Motor neuron (in vitro differentiated cells): ENCODE measurements around the gene SAA1. TPM values are rescaled to one million over a fixed set of nuclear protein-coding genes. Genes with fewer than 3 reads are reported as not detected.

Experiments used
- total RNA-seq, 8 experiments: library from RNA; unstranded; fragments of 300-600 nt; gene quantifications; 2 replicates each; pipeline versions ENCODE4 v1.2.3 to v1.2.4, GENCODE V29; 2022

The SAA1 gene
- total RNA-seq, 8 experiments from 2014 or later, result 1.7 TPM; not detected in 7

Other genes starting within 250 kb of the SAA1 start
- 1 to 10 TPM in 1 of 8 experiments, under 1 TPM in 7; 0.15 to 1.4 (median 0.47) TPM for gene TPH1, start 220.0 kb upstream of the SAA1 start, total RNA-seq
- 10 to 100 TPM in 7 of 8 experiments, 1 to 10 TPM in 1; 7.5 to 36.2 (median 27.3) TPM for gene SAAL1, start 160.2 kb upstream of the SAA1 start, total RNA-seq
- gene MRGPRX3, start 133.7 kb upstream of the SAA1 start, total RNA-seq, result under 1 TPM in 2 of 8 experiments, not detected in 6; 0.24 to 0.49 TPM
- under 1 TPM in 1 of 8 experiments, not detected in 7; 0.20 TPM for gene MRGPRX4, start 93.4 kb upstream of the SAA1 start, total RNA-seq
- gene SAA4, start 29.5 kb upstream of the SAA1 start, total RNA-seq, result not detected
- gene SAA2, start 17.6 kb upstream of the SAA1 start, total RNA-seq, result 1 to 10 TPM in 1 of 8 experiments, under 1 TPM in 3, not detected in 4; 0.29 to 1.1 (median 0.65) TPM
- 10 to 100 TPM; 12.9 to 33.2 (median 19.0) TPM for gene HPS5, start 55.9 kb downstream of the SAA1 start, total RNA-seq
- 10 to 100 TPM; 22.9 to 88.8 (median 41.7) TPM for gene GTF2H1, start 56.3 kb downstream of the SAA1 start, total RNA-seq
- gene LDHA, start 128.3 kb downstream of the SAA1 start, total RNA-seq, result 100 to 1,000 TPM; 227 to 767 (median 525) TPM
- 1 to 10 TPM in 1 of 8 experiments, not detected in 7; 2.4 TPM for gene LDHC, start 146.1 kb downstream of the SAA1 start, total RNA-seq
- under 1 TPM; 0.09 to 0.91 (median 0.29) TPM for gene LDHAL6A, start 189.6 kb downstream of the SAA1 start, total RNA-seq